Fibroblast of lung (primary cell): Measurements from ENCODE around the gene CLASP1.

Experiments
- CTCF ChIP-seq, 2 donors: IDR thresholded peaks in 1 of 2; conservative IDR thresholded peaks in 1 of 2; 1 replicate in 1 of 2; 2 replicates in 1 of 2; pipeline ENCODE4 v1.5.1; 2011 to 2012; ENCODE audit warnings: low read length in 2 of 2, control low read depth in 1 of 2, inconsistent platforms in 1 of 2, low read depth in 1 of 2, mild to moderate bottlenecking in 1 of 2
- EZH2 ChIP-seq: IDR thresholded peaks from 2 replicates; pipeline ENCODE4 v1.5.1; 2012; ENCODE audit warnings: low read length, control low read depth, mild to moderate bottlenecking; ENCODE audit errors: missing control alignments

GRCh38 chr2:121662656-121663055 lies 13.4 kb upstream of the CLASP1 start:
- TF ChIP-seq EZH2 (no peak), CTCF (conservative IDR thresholded peaks at IDR 0.05 in 1 of 2, IDR thresholded peaks at IDR 0.05 in 1 of 2; ENCODE audit: low read depth in 1 of 2, low read length in 2 of 2) (no peak)
